Gastrocnemius medialis (tissue), 4 donors: Measurements from ENCODE around the gene CEP72. TPM values are rescaled to one million over a fixed set of nuclear protein-coding genes. Genes with fewer than 3 reads are reported as not detected.

Experiments
- ATAC-seq, 2 donors: fragments of 150-250 bp; one replicate each; pipeline ENCODE4 v1.9.1; 2016
- DNase-seq, 2 donors: peaks; one replicate each; pipeline ENCODE4 v3.0.0-alpha.2; 2019
- H3K27ac ChIP-seq, 4 donors: fragments of 200-600 bp; sonication (generic); 1 replicate in 1 of 4; 2 replicates in 3 of 4; pipeline ENCODE4 v1.5.1; 2016 to 2018; ENCODE audit warnings: mild to moderate bottlenecking in 2 of 4, moderate library complexity in 1 of 4
- H3K27me3 ChIP-seq, 3 donors: fragments of 200-600 bp; sonication (generic) in 2 of 3; 1 replicate in 1 of 3; 2 replicates in 2 of 3; pipeline versions ENCODE4 v1.5.1 to v1.6.0; 2016 to 2019; ENCODE audit warnings: mild to moderate bottlenecking in 1 of 3, moderate library complexity in 1 of 3
- H3K36me3 ChIP-seq, 2 donors: fragments of 200-600 bp; sonication (generic) in 1 of 2; one replicate each; pipeline ENCODE4 v1.5.1; 2017 to 2018
- H3K4me1 ChIP-seq, 2 donors: fragments of 200-600 bp; sonication (generic) in 1 of 2; one replicate each; pipeline ENCODE4 v1.5.1; 2016 to 2017; ENCODE audit warnings: mild to moderate bottlenecking in 2 of 2
- H3K4me3 ChIP-seq, 4 donors: fragments of 200-600 bp; sonication (generic) in 3 of 4; 1 replicate in 1 of 4; 2 replicates in 3 of 4; pipeline ENCODE4 v1.5.1; 2016 to 2019; ENCODE audit warnings: mild to moderate bottlenecking in 2 of 4
- H3K9me3 ChIP-seq, 3 donors: fragments of 200-600 bp; sonication (generic) in 2 of 3; 1 replicate in 1 of 3; 2 replicates in 2 of 3; pipeline ENCODE4 v1.5.1; 2016 to 2019
- POLR2A ChIP-seq, 2 donors: fragments of 450-650 bp; IDR thresholded peaks; one replicate each; pipeline ENCODE4 v1.6.1; 2017; ENCODE audit warnings: antibody characterized with exemption in 2 of 2, mild to moderate bottlenecking in 2 of 2, moderate library complexity in 2 of 2
- in situ Hi-C, 4 donors: fragments of 200-750 bp; cut with MboI; loops; one replicate each; pipeline versions ENCODE4 v1.15.0 to v1.8.0; 2017; ENCODE audit warnings: low sequenced_read_pairs in 4 of 4
- intact Hi-C: fragments of 100-400 bp; cut with DNase I; formaldehyde crosslinking; loops from one replicate; pipeline ENCODE4 v1.15.1; 2023; ENCODE audit warnings: low total_unique reads
- total RNA-seq, 4 donors: library from RNA; depleted of rRNA; stranded (reverse); fragments of >200 nt; gene quantifications; one replicate each; pipeline versions ENCODE4 v1.1.0 to v1.2.3, GENCODE V29; 2016
- TF ChIP-seq, protein P1 (sequence below), 5 experiments: fragments of 450-650 bp in 3 of 5; fragments of 200-600 bp in 2 of 5; sonication (generic) in 2 of 5; IDR thresholded peaks in 4 of 5; conservative IDR thresholded peaks in 1 of 5; 1 replicate in 4 of 5; 2 replicates in 1 of 5; pipeline ENCODE4 v1.5.1; 2016 to 2019; ENCODE audit warnings: antibody characterized with exemption in 5 of 5, mild to moderate bottlenecking in 3 of 5, moderate library complexity in 3 of 5

The CEP72 gene
- total RNA-seq, 4 donors from 2014 or later = 0.36 to 0.56 (median 0.40) TPM; not detected in 1

DNA sequence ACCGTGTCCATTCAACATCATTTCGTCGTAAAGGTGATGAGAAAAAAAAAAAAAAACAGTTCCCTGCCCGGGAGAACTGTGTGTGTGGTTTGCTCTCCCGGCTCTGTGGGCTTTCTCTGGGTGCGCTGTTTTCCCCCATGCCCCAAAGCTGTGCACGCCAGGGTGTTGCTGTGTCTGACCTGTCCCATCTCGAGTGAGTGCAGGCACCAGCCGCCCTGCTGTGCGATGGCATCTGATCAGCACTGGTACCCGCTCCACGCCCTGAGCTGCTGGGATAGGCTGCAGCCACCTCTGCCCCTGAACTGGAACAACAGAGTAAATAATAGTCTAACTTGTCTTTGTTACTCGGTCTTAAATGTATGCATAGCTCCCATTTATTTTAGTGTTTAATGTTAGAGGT is 33.3 kb downstream of the CEP72 start:
- Histone ChIP-seq H3K36me3 (no peaks in the 10 kb centered on the region), H3K27ac (no peak overlapping the region), H3K9me3 (no peaks in the 10 kb centered on the region), H3K4me1 (no peaks in the 10 kb centered on the region), H3K27me3 (no peaks in the 10 kb centered on the region), H3K4me3 (no peak overlapping the region)
- in situ Hi-C loops (no loop called here), intact Hi-C loops (no loop called here)
- no peak for TF ChIP-seq POLR2A (IDR thresholded peaks at IDR 0.05)
- TF ChIP-seq, protein P1, sequence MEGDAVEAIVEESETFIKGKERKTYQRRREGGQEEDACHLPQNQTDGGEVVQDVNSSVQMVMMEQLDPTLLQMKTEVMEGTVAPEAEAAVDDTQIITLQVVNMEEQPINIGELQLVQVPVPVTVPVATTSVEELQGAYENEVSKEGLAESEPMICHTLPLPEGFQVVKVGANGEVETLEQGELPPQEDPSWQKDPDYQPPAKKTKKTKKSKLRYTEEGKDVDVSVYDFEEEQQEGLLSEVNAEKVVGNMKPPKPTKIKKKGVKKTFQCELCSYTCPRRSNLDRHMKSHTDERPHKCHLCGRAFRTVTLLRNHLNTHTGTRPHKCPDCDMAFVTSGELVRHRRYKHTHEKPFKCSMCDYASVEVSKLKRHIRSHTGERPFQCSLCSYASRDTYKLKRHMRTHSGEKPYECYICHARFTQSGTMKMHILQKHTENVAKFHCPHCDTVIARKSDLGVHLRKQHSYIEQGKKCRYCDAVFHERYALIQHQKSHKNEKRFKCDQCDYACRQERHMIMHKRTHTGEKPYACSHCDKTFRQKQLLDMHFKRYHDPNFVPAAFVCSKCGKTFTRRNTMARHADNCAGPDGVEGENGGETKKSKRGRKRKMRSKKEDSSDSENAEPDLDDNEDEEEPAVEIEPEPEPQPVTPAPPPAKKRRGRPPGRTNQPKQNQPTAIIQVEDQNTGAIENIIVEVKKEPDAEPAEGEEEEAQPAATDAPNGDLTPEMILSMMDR (IDR thresholded peaks at IDR 0.05 in 4 of 5, conservative IDR thresholded peaks at IDR 0.05 in 1 of 5) = no peak
- ATAC-seq (no peak), DNase-seq (no peak)

DNA sequence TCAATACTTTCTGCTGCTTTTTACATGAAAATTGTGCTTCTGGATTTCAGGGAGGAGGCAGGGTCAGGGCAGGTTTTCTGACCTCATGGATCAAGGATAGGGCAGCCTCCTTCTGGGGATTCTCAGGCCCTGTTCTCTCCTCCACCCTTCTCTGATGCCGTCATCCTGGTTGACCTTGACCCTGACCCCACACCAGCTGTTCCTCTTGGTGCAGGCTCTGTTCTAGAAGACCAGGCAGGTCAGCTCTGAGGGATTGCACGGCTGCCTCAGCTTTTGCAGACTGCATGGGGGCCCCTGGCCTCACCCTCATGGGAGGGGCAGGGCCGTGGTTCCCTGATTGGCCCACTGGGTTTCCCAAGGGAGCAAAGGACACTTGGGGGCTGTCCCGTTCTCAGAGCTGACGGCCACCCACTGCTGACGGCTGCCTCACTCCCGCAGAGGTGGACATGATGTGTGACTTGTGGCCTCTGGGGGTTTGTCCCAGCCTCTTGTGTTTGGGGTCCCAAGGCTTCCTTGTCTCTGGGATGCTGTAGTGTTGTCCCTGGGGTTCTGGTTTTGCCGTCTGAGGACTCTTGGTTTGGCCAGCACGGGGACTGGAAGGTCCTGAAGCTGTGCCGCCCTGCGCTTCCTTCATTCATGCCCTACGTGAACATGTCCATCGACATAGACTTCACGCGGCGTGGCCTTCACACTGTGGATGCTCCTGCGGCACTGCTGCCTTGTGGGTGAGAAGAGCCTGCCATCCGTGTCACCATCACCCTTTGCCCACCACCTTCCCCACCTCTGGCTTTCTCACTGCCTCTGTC is 34.5 kb downstream of the CEP72 start:
- intact Hi-C loops (no loop called here), in situ Hi-C loops (no loop called here)
- TF ChIP-seq POLR2A (IDR thresholded peaks at IDR 0.05) = no peak
- TF ChIP-seq, protein P1 (IDR thresholded peaks at IDR 0.05 in 4 of 5, conservative IDR thresholded peaks at IDR 0.05 in 1 of 5) = no peak
- Histone ChIP-seq H3K4me3 (no peak overlapping the region), H3K27me3 (no peaks in the 10 kb centered on the region), H3K9me3 (no peaks in the 10 kb centered on the region), H3K27ac (no peak overlapping the region), H3K36me3 (no peaks in the 10 kb centered on the region), H3K4me1 (no peaks in the 10 kb centered on the region)
- no peak for ATAC-seq
- DNase-seq = no peak

DNA sequence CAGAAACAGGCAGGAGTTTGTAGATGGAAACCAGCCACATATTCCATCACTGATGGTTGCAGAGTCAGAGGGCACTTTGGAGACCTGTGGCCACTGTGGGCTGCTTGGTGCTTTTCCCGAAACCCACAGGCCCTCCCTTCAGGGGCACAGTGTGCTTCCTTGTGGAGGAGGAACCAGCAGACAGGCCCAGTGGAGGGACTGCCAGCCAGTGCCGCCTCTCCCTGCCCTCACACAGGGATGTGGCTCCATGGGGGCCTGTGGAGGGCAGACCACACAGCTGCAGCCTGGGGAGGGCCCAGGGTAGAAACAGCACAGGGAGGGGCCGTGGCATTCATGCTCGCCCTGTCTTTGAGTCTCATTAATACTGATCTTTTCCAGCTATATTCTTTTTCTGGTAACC is 35.2 kb downstream of the CEP72 start:
- ATAC-seq (no peak), DNase-seq (no peak)
- in situ Hi-C loops (no loop called here), intact Hi-C loops (no loop called here)
- no peak for TF ChIP-seq POLR2A (IDR thresholded peaks at IDR 0.05)
- TF ChIP-seq, protein P1 (IDR thresholded peaks at IDR 0.05 in 4 of 5, conservative IDR thresholded peaks at IDR 0.05 in 1 of 5) = no peak
- no peak overlapping the region for H3K4me3 ChIP-seq
- H3K27ac ChIP-seq = no peak overlapping the region
- no peaks in the 10 kb centered on the region for H3K36me3 ChIP-seq
- no peaks in the 10 kb centered on the region for H3K27me3 ChIP-seq
- H3K9me3 ChIP-seq = no peaks in the 10 kb centered on the region
- no peaks in the 10 kb centered on the region for H3K4me1 ChIP-seq

DNA sequence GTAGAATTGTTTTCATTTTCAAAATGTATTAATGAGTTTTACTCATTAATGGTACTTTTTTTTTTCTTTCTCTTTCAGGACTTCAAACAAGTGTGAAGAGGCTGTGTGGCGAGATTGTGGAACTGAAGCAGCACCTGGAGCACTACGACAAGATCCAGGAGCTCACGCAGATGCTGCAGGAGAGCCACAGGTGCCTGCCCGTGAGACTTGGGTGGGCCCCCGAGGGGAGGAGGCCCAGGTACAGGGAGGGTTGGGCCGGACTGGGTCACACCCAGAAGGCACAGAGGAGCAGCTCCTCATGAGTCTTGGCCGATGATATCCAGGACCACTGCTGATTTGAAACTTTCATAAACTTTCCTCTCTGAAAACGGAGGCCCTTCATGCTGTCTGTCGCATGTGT is 35.6 kb downstream of the CEP72 start:
- Histone ChIP-seq H3K4me1 (no peaks in the 10 kb centered on the region), H3K9me3 (no peaks in the 10 kb centered on the region), H3K27me3 (no peaks in the 10 kb centered on the region), H3K27ac (no peak overlapping the region), H3K4me3 (no peak overlapping the region), H3K36me3 (no peaks in the 10 kb centered on the region)
- intact Hi-C loops = no loop called here
- in situ Hi-C loops = no loop called here
- ATAC-seq (no peak), DNase-seq (no peak)
- TF ChIP-seq, protein P1 (IDR thresholded peaks at IDR 0.05 in 4 of 5, conservative IDR thresholded peaks at IDR 0.05 in 1 of 5) = no peak
- no peak for TF ChIP-seq POLR2A (IDR thresholded peaks at IDR 0.05)
